Hepatocyte (in vitro differentiated cells): Measurements from ENCODE around the gene UBQLN4.

ENCODE experiments used
- EZH2 ChIP-seq: fragments of 200-600 bp; sonication (generic); IDR thresholded peaks from 2 replicates; pipeline ENCODE4 v1.6.1; 2016; ENCODE audit warnings: antibody characterized with exemption, mild to moderate bottlenecking, borderline replicate concordance
- TF ChIP-seq, protein P1 (sequence below): fragments of 200-600 bp; sonication (generic); IDR thresholded peaks from 2 replicates; pipeline ENCODE4 v1.5.1; 2016; ENCODE audit warnings: antibody characterized with exemption, mild to moderate bottlenecking; ENCODE audit not compliant: poor library complexity

GRCh38 chr1:156101880-156102279 lies 48.3 kb upstream of the UBQLN4 start:
- TF ChIP-seq, protein P1, sequence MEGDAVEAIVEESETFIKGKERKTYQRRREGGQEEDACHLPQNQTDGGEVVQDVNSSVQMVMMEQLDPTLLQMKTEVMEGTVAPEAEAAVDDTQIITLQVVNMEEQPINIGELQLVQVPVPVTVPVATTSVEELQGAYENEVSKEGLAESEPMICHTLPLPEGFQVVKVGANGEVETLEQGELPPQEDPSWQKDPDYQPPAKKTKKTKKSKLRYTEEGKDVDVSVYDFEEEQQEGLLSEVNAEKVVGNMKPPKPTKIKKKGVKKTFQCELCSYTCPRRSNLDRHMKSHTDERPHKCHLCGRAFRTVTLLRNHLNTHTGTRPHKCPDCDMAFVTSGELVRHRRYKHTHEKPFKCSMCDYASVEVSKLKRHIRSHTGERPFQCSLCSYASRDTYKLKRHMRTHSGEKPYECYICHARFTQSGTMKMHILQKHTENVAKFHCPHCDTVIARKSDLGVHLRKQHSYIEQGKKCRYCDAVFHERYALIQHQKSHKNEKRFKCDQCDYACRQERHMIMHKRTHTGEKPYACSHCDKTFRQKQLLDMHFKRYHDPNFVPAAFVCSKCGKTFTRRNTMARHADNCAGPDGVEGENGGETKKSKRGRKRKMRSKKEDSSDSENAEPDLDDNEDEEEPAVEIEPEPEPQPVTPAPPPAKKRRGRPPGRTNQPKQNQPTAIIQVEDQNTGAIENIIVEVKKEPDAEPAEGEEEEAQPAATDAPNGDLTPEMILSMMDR, result no peak
- TF ChIP-seq EZH2, result no peak
